HG03196 (cell line): ENCODE results near the gene KCTD3.

Experiments
- ATAC-seq: cut with Tn5 transposase; IDR thresholded peaks from one replicate; pipeline ENCODE4 v1.9.1; 2021; ENCODE audit not compliant: unreplicated experiment

The KCTD3 gene

DNA sequence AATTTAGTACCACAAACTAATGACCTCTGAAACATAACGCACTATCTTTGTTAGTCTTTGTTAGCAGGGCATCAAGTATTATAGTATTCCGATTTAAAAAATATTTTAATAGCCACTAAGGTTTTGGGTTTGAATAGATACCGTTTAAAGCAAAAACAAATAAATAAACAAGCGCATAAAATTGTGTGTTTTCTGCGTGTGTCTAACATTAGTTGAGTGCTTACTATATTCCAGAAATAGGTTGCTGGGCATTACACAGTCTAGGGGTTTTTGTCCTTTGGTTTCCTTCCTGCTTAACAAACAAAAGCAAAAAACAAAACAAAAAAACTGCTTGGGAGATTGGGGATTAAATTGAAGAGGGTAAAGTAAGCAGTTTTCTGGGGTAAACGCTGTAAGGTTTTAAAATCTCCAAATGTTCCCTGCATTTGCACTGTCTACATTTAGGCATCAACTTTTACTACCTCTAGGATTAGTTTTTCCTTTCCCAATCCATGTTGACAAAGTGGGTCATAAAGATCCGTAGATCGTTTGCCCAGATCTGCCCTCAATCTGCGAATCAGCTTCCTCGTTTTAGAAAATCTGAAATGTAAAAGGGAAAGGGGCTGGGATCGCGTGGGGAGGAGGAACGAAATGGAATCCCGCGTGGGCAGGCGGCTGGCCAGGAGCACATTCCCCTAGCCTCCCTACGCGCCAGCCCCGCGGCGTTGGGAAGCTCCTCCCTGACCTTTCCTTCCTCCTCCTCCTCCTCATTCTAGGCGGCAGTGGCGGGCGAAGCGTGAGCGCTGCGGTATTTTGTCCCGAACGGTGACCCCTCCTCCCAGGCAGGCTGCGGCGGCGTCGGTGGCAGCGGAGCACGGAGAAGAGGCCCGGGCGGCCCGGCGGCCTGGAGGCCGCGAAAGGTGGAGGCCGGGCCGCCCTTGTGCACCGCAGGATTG lies at the start of gene KCTD3:
Gene KCTD3 (plus strand): TSS at position 749 of the 935 bp plus-strand sequence. CDS start 382 bp downstream, outside the sequence.
- ATAC-seq, result peak; percentile 66

DNA sequence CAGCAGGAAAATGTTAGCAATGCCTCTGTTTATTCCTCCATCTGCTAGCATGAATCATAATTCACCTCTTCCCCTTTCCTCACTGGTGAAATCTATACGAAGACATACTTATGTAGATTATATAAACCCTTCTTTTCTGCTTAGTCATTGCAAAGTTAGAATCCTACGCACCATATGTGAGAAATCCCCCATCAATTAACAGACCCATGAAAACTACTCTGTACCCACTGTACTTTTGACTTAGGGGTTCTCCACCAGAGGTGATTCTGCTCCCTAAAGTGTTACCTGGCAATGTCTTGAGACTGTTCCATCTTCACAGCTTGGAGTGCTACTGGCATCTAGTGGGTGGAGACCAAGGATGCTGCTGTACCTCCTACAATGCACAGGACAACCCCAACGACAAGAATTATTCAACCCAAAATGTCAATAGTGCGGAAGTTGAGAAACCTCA lies 49.6 kb upstream of the KCTD3 start:
- no peak for ATAC-seq

DNA sequence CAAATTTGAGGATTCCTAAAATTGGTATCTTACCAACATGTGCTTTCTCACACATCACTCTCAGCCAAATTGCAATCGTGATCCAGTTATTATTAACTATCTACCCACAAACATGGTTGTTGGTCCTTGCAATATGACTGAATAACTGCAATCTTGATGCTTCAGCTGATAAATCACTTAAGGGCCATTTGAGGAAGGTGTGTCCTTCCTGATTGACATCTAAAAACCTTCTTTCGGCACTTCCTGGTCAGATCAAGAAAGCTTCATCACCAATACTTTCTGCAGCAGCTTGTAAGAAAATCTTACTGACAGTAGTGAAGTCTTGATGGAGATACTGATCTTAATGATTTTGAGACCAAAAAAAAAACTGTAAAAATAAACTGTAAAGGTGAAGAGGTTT lies 48.5 kb upstream of the KCTD3 start:
- no peak for ATAC-seq

DNA sequence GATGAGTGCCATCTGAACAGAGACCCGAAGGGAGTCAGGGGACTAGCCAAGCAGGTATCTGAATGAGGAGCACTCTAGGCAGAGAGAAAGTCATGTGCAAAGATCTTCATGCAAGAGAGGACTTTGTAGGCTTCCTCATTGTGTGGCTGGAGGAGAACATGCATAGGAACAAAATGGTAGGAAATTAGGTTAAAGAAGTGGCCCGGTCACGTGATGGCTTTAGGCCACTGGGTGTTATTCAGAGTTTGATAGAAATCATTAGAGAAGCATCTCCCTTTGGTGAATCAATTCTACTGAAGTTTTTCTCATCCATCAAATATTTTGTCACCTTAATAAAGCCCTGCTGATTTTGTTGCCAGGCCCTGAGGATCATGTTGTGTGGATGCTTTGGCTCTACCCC lies 45.8 kb upstream of the KCTD3 start:
- ATAC-seq, result no peak

DNA sequence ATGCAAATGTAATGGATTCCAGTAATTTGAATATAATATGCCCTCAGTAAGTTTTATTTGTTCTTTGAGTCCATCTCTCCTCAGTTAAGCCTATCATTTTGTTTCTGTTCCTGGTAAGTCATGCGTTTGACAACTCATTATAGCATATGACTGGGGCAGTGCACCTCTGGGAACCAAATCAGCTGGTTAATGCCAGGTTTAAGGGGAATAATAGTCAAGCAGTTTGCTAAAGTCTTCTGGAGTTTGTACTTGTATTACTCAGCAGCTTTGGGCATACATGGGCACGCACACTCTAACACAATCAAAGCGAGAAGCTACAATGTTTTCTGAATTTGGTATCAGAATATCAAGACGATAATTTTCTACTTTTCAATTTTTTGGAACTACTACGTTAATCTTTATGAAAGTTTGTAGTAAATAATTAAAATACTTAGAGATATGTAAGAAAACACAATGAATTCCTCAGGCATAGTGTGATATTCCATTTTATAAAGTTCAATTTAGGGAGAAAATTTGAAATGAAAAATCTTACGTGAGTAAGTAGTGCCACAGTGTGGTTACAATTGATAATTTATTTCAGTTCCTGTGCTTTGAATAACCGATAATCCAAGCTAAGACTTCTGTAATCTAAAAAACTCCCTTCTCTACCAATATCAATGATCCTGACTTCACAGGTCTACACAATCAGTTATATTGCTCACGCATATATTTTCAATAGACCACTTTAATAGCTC lies 43.8 kb upstream of the KCTD3 start:
- ATAC-seq, result no peak

DNA sequence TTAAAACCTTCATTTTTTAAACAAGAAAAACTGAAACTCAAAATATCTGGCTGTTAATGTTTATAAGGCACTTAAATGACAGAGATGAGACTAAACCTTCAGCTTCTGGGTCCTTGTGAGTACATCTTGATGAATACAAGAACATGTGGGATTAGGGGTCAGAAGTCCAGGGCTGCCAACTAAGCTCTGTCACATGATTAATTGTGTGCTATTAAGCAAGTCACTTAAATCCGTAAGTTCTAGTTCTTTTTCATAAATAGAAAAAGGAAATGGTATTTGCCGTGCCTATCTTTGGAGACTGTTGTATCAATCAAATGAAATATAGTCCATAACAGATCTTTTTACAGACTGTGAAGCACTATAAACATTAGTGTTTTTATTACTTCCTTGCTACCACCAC lies 43.2 kb upstream of the KCTD3 start:
- ATAC-seq, result no peak

DNA sequence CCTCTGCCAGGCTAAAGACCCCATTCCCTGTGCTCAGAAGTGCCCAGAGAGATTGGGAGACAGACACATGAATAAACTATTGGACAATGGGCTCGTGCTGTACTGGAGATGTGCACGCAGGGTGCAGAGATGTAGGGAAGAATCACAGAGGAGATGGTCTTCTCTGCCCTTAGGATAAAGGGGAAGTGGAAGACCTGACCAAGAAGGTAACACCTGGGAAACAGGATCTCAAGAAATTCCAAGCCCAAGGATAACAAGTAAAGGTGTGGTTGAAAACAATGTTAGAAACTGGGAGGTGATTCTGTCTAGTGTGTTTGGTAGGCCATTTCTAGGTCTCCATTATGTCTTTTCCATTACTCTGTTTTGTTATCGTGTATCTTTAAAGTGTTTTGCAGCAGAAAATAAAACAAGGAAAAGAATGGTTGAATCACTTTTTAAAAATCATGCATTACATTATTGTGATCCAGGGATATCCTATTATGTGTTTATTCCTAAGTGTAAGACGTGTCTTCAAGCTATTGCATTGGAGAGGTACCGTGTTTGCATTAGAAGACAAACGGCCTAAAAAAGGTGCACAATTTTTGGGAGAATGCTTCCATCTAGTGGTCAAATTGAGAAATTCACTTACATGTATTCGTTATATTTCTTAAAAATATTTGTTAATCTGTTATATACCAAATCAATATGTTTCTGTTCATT lies 40.8 kb upstream of the KCTD3 start:
- peak; percentile 58 for ATAC-seq

DNA sequence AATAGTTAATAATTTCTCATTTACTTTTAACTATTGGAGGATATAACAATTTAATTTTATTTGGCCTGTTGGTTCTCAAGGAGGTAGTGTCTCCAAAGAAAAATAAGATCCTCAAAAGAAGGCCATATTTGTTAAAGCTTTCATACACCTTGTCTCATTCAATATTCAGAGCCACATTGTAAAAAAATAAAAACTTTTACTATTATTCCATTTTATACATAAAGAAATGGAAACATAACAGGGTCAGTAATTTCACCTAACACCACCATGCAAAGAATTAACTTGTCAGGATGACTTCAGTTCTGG lies 40.3 kb upstream of the KCTD3 start:
- ATAC-seq, result no peak

DNA sequence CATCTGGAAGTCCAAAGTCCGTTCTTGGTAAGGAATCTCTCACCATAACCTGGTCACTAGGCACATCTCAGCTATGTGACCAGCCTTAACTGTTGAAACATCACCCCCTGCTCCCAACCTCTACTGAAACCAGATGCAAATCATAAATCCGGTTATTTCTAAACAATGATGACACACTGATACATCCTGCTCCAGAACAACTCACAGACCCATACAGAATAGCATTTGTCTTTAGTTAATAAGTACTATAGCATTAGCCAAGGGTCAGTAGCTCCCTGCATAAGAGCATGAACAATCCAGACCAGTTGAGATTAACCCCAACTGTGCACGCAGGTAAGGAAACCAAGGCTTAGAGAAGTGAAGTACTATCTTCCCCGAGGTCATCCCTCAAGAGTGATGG lies 38.0 kb upstream of the KCTD3 start:
- ATAC-seq, result peak; percentile 72

DNA sequence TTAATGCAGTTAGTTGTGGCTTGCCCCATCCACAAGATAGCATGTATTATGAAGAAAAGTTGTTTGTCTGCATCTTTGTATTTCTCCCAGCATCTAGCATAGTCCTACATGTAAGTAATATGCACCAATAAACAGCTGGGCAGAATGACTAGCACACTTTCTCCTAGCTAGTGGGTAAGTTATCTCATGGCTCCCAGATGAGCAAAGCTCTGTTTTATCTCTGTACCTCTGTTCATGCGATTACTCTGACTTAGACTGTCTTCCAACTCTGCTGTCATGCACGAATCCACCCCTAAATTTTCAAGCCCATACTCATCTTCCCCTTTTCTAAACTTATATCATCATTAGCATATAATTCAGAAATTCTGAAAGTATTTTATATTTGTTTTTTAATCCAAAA lies 37.5 kb upstream of the KCTD3 start:
- no peak for ATAC-seq

DNA sequence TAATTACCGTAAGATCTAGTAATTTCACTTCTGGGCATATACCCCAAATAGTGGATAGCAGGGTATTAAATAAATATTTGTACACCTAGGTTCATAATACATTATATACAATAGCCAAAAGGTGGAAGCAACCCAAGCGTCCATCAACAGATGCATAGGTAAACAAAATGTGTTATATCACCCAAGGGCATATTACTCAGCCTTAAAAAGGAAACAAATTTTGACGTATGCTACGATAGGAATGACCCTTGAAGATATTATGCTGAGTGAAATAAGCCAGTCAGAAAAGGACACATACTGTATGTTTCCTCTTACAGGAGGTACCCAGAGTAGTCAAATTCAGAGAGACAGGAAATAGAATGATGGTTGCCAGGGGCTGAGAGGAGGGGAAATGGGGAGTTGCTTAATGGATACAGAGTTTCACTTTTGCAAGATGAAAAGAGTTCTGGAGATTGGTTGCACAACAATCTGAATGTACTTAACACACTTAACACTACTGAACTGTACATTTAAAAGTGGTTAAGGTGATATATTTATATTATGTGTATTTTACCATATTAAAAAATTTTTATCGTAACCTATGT lies 36.6 kb upstream of the KCTD3 start:
- no peak for ATAC-seq

DNA sequence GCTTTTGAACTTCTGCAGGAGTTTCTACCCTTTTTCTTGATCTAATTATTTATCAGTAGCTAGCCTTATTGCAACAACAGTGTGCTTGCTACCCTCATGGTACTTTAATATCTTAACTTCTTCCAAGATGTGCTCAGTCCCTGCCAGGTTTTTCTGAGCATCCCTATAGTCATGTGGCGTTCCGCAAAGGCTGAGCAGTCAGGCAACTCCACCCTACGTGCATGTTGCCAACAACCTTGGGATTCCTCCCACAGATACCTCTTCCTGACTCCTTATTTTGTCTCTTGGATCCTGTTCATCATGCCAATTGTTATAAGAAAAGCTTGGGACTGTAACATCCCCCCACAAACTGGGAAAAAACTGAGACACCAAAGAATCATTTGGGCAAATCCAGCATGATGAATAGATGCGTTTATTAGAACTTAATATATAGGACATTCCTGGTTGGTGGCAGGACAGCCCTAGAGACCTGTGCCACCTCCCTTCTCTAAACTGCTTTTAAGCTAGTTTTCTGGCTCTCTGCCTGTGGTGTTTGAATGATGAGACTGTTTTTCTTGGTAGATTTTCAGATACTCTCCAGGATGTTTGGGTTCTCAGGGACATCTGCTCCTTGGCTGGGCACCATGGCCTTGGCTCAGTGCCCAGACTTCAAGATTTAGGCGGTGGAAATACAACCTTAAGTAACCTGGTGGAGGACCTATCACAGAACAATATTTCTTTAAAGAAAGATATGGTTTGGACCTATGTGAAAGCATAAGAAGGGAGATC lies 27.1 kb upstream of the KCTD3 start:
- no peak for ATAC-seq

DNA sequence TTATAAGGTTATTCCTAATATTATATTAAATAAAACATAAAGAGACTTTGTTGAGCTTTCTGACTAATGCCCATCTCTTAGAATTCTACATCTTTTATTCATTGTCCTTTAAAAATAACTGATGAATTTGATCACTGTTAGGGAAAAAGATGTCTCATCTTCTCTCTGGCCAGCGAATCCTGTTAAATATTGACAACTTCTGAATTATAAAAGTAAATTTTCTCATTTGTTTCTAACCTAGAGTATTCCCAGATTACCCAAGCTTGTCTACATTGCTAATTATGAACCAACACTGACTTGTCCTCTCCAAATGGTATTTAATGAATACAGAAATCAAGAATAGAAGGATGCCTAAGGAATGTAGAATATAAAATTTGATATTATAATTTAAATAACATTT lies 24.8 kb upstream of the KCTD3 start:
- no peak for ATAC-seq

DNA sequence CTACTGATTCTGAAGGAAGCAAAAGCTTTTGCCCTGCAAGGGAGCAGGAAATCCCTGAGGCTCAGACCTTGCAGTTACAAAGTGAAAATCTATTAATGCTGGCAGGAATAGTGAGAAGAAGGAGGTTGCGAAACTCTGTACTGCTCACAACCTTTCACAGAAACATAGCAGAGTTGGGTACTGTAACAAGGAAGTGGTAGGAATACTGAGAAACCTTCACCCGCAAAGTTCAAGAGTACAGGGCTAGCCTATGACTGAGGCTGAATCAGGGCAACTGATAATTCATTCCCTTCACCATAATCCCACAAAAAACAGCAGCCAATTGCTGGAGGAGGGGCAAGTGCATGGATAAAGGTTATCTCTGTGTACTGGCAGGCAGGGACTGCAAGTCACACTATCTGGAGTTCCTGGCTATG lies 23.9 kb upstream of the KCTD3 start:
- peak; percentile 98 for ATAC-seq

DNA sequence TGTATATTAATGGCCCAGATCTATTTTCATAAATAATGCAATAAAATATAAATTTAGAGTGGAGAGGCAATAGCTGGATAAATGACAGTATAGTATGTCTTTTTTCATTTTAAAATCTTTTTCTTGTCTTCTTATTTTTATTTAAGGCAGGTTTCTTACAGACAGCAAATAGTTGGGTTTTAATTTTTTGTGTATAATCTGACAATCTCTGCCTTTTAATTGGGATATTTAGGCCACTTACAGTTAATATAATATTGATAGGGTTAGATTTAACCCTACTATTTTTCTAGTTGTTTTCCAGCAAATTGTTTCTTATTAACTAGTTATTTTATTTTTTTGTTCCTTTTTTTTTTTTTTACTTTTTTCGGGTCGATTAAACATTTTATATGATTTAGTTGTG lies 23.3 kb upstream of the KCTD3 start:
- ATAC-seq, result no peak

DNA sequence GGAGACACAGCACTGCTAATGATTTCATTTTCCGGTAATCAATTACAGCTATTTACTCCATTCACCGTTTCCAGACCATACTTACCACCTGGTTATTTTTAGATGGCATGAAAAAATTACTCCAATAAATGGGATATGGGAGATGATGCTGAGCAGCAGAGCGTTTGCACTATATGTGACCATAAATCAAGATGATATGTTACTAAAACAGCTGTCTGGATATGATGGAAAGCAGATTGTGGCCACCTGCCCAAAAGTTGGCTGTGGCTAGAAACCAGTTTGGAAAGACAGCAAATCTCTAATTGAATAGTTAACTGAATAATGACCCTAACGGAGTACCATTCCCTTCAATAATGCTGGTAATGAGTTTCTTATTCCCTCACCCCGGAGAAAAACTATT lies 22.5 kb upstream of the KCTD3 start:
- no peak for ATAC-seq

DNA sequence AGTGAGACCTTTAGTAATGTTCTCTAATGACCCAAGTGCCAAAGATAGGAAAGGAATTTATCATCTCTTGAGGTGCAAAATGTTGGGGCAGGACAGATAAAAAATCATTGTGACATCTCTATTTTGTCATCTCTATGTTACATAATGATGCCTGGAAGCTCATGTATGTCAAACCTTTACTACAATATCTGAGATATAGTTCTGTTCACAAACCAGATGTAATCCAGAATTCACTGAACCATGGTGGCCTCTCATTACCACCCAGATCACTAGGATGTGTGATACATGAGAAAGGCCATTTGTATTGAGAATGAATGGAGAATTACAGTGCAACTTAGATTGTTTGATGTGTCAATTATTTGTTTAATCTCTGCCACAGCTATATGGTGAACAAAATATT lies 22.0 kb upstream of the KCTD3 start:
- no peak for ATAC-seq

DNA sequence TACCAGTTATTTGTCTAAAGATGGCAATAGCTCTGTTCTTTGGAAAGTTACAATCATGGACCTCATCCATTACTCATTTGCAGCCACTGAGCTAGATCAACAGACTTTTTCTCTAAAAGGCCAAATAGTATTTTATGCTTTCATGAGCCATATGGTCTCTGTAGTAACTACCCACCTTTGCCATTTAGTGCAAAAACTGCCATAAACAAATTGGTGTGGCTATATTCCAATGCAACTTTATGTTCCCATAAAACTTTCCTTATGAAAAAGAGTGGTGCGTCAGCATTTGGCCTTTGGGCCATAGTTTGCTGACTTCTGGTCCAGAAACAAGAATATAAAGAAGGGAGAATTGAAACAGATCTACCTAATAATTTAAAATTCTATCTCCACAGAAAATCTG lies 20.1 kb upstream of the KCTD3 start:
- ATAC-seq, result no peak

DNA sequence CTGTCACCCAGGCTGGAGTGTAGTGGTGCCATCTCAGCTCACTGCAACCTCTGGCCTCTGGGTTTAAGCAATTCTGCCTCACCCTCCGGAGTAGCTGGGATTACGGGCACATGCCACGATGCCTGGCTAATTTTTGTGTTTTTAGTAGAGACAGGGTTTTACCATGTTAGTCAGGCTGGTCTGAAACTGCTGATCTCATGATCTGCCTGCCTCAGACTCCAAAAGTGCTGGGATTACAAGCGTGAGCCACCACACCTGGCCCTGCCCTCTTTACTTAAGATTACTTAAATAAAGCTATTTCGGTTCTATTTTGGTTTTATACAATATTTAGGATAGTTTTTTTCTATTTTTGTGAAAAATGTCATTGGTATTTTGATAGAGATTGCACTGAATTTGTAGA lies 15.3 kb upstream of the KCTD3 start:
- ATAC-seq, result no peak

DNA sequence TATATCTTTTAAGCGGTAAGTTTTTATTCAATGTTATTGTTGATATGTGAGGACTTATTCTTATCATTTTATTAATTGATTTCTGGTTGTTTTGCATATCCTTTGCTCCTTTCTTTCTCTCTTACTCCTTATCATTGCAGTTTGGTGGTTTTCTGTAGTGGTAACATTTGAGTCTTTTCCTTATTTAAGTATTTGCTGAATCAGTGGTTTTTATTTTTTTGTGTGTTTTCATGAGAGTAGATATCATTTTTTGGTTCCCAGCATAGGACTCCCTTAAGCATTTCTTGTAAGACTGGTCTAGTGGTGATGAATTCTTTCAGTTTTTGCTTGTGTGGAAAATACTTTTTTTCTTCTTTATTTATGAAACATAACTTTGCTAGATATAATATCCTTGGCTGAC lies 12.2 kb upstream of the KCTD3 start:
- no peak for ATAC-seq

DNA sequence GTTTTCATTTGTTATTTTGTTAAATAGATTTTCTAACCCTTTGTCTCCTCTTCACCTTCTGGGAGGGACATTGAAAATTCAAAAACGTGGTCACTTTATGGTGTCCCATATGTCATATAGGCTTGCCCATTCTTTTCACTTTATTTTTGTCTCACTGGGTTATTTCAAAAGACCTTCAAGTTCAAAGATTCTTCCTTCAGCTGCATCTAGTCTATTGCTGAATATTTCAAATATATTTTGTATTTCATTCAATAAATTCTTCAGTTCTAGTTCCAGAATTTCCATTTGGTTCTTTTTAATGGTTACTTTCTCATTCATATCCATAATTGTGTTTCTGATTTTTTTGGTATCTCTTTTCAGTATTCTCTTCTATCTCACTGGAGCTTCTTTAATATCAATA lies 11.6 kb upstream of the KCTD3 start:
- no peak for ATAC-seq
